HepG2 (cell line): ENCODE results near the gene MADCAM1. TPM values are rescaled to one million over a fixed set of nuclear protein-coding genes. Genes with fewer than 3 reads are reported as not detected.

Source experiments
- BATF2 ChIP-seq: sonication (generic); formaldehyde crosslinking; IDR thresholded peaks from 2 replicates; pipeline ENCODE4 v1.8.0; 2022; ENCODE audit warnings: mild to moderate bottlenecking, missing genetic modification reagents, moderate library complexity
- BHLHE40 ChIP-seq: IDR thresholded peaks from 2 replicates; pipeline ENCODE4 v1.6.1; 2011; ENCODE audit warnings: low read length, improper control_type of control experiment
- CREB1 ChIP-seq, 2 experiments: fragments of 450-650 bp in 1 of 2; IDR thresholded peaks; 2 replicates each; pipeline ENCODE4 v1.6.1; 2016 to 2017; ENCODE audit warnings: control low read depth in 1 of 2, mild to moderate bottlenecking in 1 of 2, missing compliant biosample characterization in 1 of 2, missing genetic modification characterization in 1 of 2
- FIP1L1 ChIP-seq: fragments of 200-400 bp; formaldehyde crosslinking; IDR thresholded peaks from 2 replicates; pipeline ENCODE4 v1.6.1; 2018; ENCODE audit warnings: low read depth, mild to moderate bottlenecking, low read length, moderate library complexity, borderline replicate concordance; ENCODE audit not compliant: insufficient read depth
- FOSL1 ChIP-seq: sonication (generic); formaldehyde crosslinking; IDR thresholded peaks from 2 replicates; pipeline ENCODE4 v1.9.0; 2021; ENCODE audit warnings: missing genetic modification reagents, borderline replicate concordance
- FOXC1 ChIP-seq: sonication (generic); formaldehyde crosslinking; IDR thresholded peaks from 2 replicates; pipeline ENCODE4 v1.8.0; 2022; ENCODE audit warnings: mild to moderate bottlenecking, missing genetic modification reagents, borderline replicate concordance
- FOXO1 ChIP-seq: sonication (generic); formaldehyde crosslinking; IDR thresholded peaks from 2 replicates; pipeline ENCODE4 v1.4.0; 2020; ENCODE audit warnings: missing genetic modification reagents
- HNRNPK ChIP-seq: fragments of 200-400 bp; formaldehyde crosslinking; IDR thresholded peaks from 2 replicates; pipeline ENCODE4 v1.6.1; 2018; ENCODE audit warnings: low read length, low read depth, moderate library complexity, mild to moderate bottlenecking; ENCODE audit not compliant: poor library complexity, severe bottlenecking
- KDM5B ChIP-seq: sonication (generic); formaldehyde crosslinking; IDR thresholded peaks from 2 replicates; pipeline ENCODE4 v1.4.0; 2020; ENCODE audit warnings: missing genetic modification reagents, mild to moderate bottlenecking, borderline replicate concordance
- KLF13 ChIP-seq: sonication (generic); formaldehyde crosslinking; IDR thresholded peaks from 2 replicates; pipeline ENCODE4 v1.4.0; 2020; ENCODE audit warnings: mild to moderate bottlenecking, missing genetic modification reagents
- KLF6 ChIP-seq: IDR thresholded peaks from 2 replicates; pipeline ENCODE4 v1.8.0; 2016; ENCODE audit warnings: missing biosample characterization, missing genetic modification reagents
- KMT2A ChIP-seq: sonication (generic); formaldehyde crosslinking; IDR thresholded peaks from 2 replicates; pipeline ENCODE4 v1.4.0; 2020; ENCODE audit warnings: missing genetic modification reagents
- MIXL1 ChIP-seq: IDR thresholded peaks from 2 replicates; pipeline ENCODE4 v1.6.1; 2016
- PAWR ChIP-seq: sonication (generic); formaldehyde crosslinking; IDR thresholded peaks from 2 replicates; pipeline ENCODE4 v1.4.0; 2020; ENCODE audit warnings: missing genetic modification reagents, mild to moderate bottlenecking, borderline replicate concordance
- PHF8 ChIP-seq: sonication (generic); formaldehyde crosslinking; IDR thresholded peaks from 2 replicates; pipeline ENCODE4 v1.5.0; 2020; ENCODE audit warnings: missing genetic modification reagents
- RARA ChIP-seq: IDR thresholded peaks from 2 replicates; pipeline ENCODE4 v1.6.1; 2016; ENCODE audit warnings: missing genetic modification reagents, missing compliant biosample characterization
- SRSF1 ChIP-seq: fragments of 200-400 bp; formaldehyde crosslinking; optimal IDR thresholded peaks from 2 replicates; pipeline ENCODE3; 2017; ENCODE audit warnings: mild to moderate bottlenecking, low read depth, low read length, moderate library complexity
- SRY ChIP-seq: sonication (generic); formaldehyde crosslinking; IDR thresholded peaks from 2 replicates; pipeline ENCODE4 v1.8.0; 2022; ENCODE audit warnings: mild to moderate bottlenecking, missing genetic modification reagents
- TBX3 ChIP-seq: fragments of 450-650 bp; IDR thresholded peaks from 2 replicates; pipeline ENCODE4 v1.6.1; 2017; ENCODE audit warnings: antibody characterized with exemption, mild to moderate bottlenecking, inconsistent platforms, borderline replicate concordance
- ZFP91 ChIP-seq: sonication (generic); formaldehyde crosslinking; IDR thresholded peaks from 2 replicates; pipeline ENCODE4 v1.9.0; 2022; ENCODE audit warnings: missing genetic modification reagents, mild to moderate bottlenecking, borderline replicate concordance
- ZFX ChIP-seq: sonication (generic); formaldehyde crosslinking; IDR thresholded peaks from 2 replicates; pipeline ENCODE4 v1.4.0; 2020; ENCODE audit warnings: mild to moderate bottlenecking, low read depth, missing genetic modification reagents, moderate library complexity
- ZMYM4 ChIP-seq: sonication (generic); formaldehyde crosslinking; IDR thresholded peaks from 2 replicates; pipeline ENCODE4 v1.8.1; 2023; ENCODE audit warnings: mild to moderate bottlenecking, missing genetic modification reagents
- ZNF160 ChIP-seq: sonication (generic); formaldehyde crosslinking; IDR thresholded peaks from 2 replicates; pipeline ENCODE4 v1.8.0; 2022; ENCODE audit warnings: mild to moderate bottlenecking, inconsistent platforms, missing genetic modification reagents
- ZNF18 ChIP-seq: sonication (generic); formaldehyde crosslinking; IDR thresholded peaks from 2 replicates; pipeline ENCODE4 v1.8.0; 2022; ENCODE audit warnings: mild to moderate bottlenecking, missing genetic modification reagents; ENCODE audit not compliant: insufficient replicate concordance
- ZNF263 ChIP-seq: sonication (generic); formaldehyde crosslinking; IDR thresholded peaks from 2 replicates; pipeline ENCODE4 v1.4.0; 2020; ENCODE audit warnings: missing genetic modification reagents
- ZNF589 ChIP-seq: sonication (generic); formaldehyde crosslinking; conservative IDR thresholded peaks from 2 replicates; pipeline ENCODE4 v1.8.0; 2022; ENCODE audit warnings: mild to moderate bottlenecking, moderate library complexity, missing genetic modification reagents
- ZSCAN21 ChIP-seq: sonication (generic); formaldehyde crosslinking; IDR thresholded peaks from 2 replicates; pipeline ENCODE4 v1.8.0; 2022; ENCODE audit warnings: mild to moderate bottlenecking, missing genetic modification reagents, moderate library complexity, borderline replicate concordance
- polyA plus RNA-seq, 8 experiments: library from polyadenylated mRNA; depleted of rRNA in 3 of 8; stranded (reverse) in 7 of 8; unstranded in 1 of 8; fragments of >200 nt; fragmentation: Illumina TruSeq in 4 of 8; extraction: Trizol in 4 of 8; gene quantifications; 2 replicates each; pipeline versions ENCODE4 v1.2.1 to v1.2.3, GENCODE V29; 2011 to 2016; ENCODE audit warnings: low read depth in 4 of 8, missing spikeins in 1 of 8, mixed read lengths in 1 of 8; ENCODE audit not compliant: insufficient read depth in 1 of 8
- total RNA-seq, 5 experiments: library from RNA; depleted of rRNA; stranded (reverse); fragments of >200 nt; fragmentation: Illumina TruSeq; extraction: Trizol; gene quantifications; 2 replicates each; pipeline ENCODE4 v1.2.3, GENCODE V29; 2016; ENCODE audit warnings: low read depth in 1 of 5

The MADCAM1 gene
- total and polyA plus RNA-seq, 2 of the 13 experiments (the other 11 are each of a cell fraction or from before 2014, with no cell fraction given) = 0.29 to 0.33 TPM

- TF ChIP-seq PAWR (no peak), ZNF263 (CRISPR knock-in tag) (peak; percentile 95), ZNF160 (CRISPR knock-in tag) (0 out of 2 replicates have a peak, but pooled peaks have one; percentile 28), ZNF18 (CRISPR knock-in tag) (peak; percentile 53), SRSF1 (no peak), BATF2 (peak; percentile 68; the same call in 1 of the 2 replicates), ZFX (CRISPR knock-in tag) (peak; percentile 85), FOXC1 (CRISPR knock-in tag) (0 out of 2 replicates have a peak, but pooled peaks have one; percentile 25), BHLHE40 (no peak), KMT2A (no peak), KDM5B (peak; percentile 29; the same call in 1 of the 2 replicates), RARA (CRISPR knock-in tag) (no peak), ZSCAN21 (CRISPR knock-in tag) (no peak), ZMYM4 (peak; percentile 16; the same call in 1 of the 2 replicates), TBX3 (no peak), ZNF589 (CRISPR knock-in tag) (0 out of 2 replicates have a peak, but pooled peaks have one; percentile 71), SRY (peak; percentile 66; the same call in 1 of the 2 replicates), KLF6 (CRISPR knock-in tag) (no peak), HNRNPK (no peak), PHF8 (CRISPR knock-in tag) (peak; percentile 74; the same call in 1 of the 2 replicates), CREB1 (IDR thresholded peaks at IDR 0.05) (no peak), CREB1 (CRISPR knock-in tag; IDR thresholded peaks at IDR 0.05) (no peak), KLF13 (no peak), ZFP91 (CRISPR knock-in tag) (peak; percentile 67; the same call in 1 of the 2 replicates), FIP1L1 (no peak), FOXO1 (CRISPR knock-in tag) (no peak), MIXL1 (CRISPR knock-in tag) (no peak), FOSL1 (CRISPR knock-in tag) (no peak; the same call in 1 of the 2 replicates)
These were observed 6.7 kb upstream of the MADCAM1 start (continued) for GRCh38 chr19:489418-490196.
